ENCODE results near the gene CRYBA2.

The CRYBA2 gene

GRCh38 chr2:219022616-219023015 is 29.4 kb upstream of the CRYBA2 start:
- no peak for DNase-seq

GRCh38 chr2:219022041-219022440 is 28.8 kb upstream of the CRYBA2 start:
- no peak for DNase-seq

- no peak for DNase-seq
These were observed 28.4 kb upstream of the CRYBA2 start for GRCh38 chr2:219021591-219021990.

GRCh38 chr2:219020604-219021365 is 27.6 kb upstream of the CRYBA2 start:
- DNase-seq = no peak

- DNase-seq = no peak
These were observed 26.2 kb upstream of the CRYBA2 start for GRCh38 chr2:219019436-219019835.

- DNase-seq = no peak
These were observed 25.5 kb upstream of the CRYBA2 start for GRCh38 chr2:219018726-219019125.

- no peak for DNase-seq
These were observed 25.1 kb upstream of the CRYBA2 start for GRCh38 chr2:219018286-219018685.

- DNase-seq = no peak
These were observed 24.1 kb upstream of the CRYBA2 start for GRCh38 chr2:219017201-219017931.

GRCh38 chr2:219016721-219017120 is 23.5 kb upstream of the CRYBA2 start:
- DNase-seq = no peak

GRCh38 chr2:219010873-219011272 is 17.7 kb upstream of the CRYBA2 start:
- DNase-seq = no peak

GRCh38 chr2:219010162-219010756 is 17.0 kb upstream of the CRYBA2 start:
- DNase-seq = no peak

GRCh38 chr2:219009294-219009693 is 16.1 kb upstream of the CRYBA2 start:
- DNase-seq = no peak

- no peak for DNase-seq
These were observed 10.8 kb upstream of the CRYBA2 start for GRCh38 chr2:219003979-219004378.

GRCh38 chr2:219003267-219003634 is 10.0 kb upstream of the CRYBA2 start:
- no peak for DNase-seq

- DNase-seq = peak; percentile 38
These were observed 9.4 kb upstream of the CRYBA2 start for GRCh38 chr2:219002395-219003266.

- peak; percentile 92 for DNase-seq
These were observed 8.6 kb upstream of the CRYBA2 start for GRCh38 chr2:219001577-219002394.

GRCh38 chr2:219001100-219001576 is 7.9 kb upstream of the CRYBA2 start:
- no peak for DNase-seq

- DNase-seq = no peak
These were observed 7.3 kb upstream of the CRYBA2 start for GRCh38 chr2:219000569-219000960.

GRCh38 chr2:218999881-219000568 is 6.8 kb upstream of the CRYBA2 start:
- DNase-seq = peak; percentile 72

GRCh38 chr2:218999021-218999880 is 6.0 kb upstream of the CRYBA2 start:
- no peak for DNase-seq
